ENCODE measurements around the gene RPL36. TPM values are rescaled to one million over a fixed set of nuclear protein-coding genes. Genes with fewer than 3 reads are reported as not detected.
A peak's percentile ranks its signal among the peaks of the same experiment; 100 is the strongest.

Gene RPL36
- total and polyA plus RNA-seq, 12 donors: 270 to 1,152 (median 362) TPM

- WGBS, 2 donors: 84 to 85% methylated on average over 38 to 39 of the region's 39 CpGs
Observed at GRCh38 chr19:5693195-5694166, 3.4 kb downstream of the RPL36 start.

GRCh38 chr19:5694167-5694955 is 4.3 kb downstream of the RPL36 start:
- H3K27ac ChIP-seq: no peak overlapping the region
- no peak for TF ChIP-seq CTCF (IDR thresholded peaks at IDR 0.05)
- H3K36me3 ChIP-seq: peaks cover 7 to 79% (median 64%) of the 10 kb centered on the region in 9 donors
- no peaks in the 10 kb centered on the region for H3K27me3 ChIP-seq
- peaks cover 7 to 33% (median 25%) of the 10 kb centered on the region in 9 donors for H3K4me1 ChIP-seq
- ATAC-seq (no peak), DNase-seq (no peak)
- no peak overlapping the region for H3K4me3 ChIP-seq
- WGBS, 2 donors: 91 to 94% methylated on average over 45 of the region's 45 CpGs
- intact Hi-C loops (cut with DNase I): no loop called here
- no peaks in the 10 kb centered on the region for H3K9me3 ChIP-seq

More at GRCh38 chr19:5693195-5694166, 3.4 kb downstream of the RPL36 start:
- peak overlapping the region in 1 of 10 donors; percentile 11 for H3K27ac ChIP-seq
- no peaks in the 10 kb centered on the region for H3K27me3 ChIP-seq
- H3K36me3 ChIP-seq: peaks cover 7 to 70% (median 57%) of the 10 kb centered on the region in 9 donors
- H3K9me3 ChIP-seq: no peaks in the 10 kb centered on the region
- TF ChIP-seq CTCF (IDR thresholded peaks at IDR 0.05): no peak
- intact Hi-C loops (cut with DNase I): no loop called here
- H3K4me3 ChIP-seq: no peak overlapping the region
- ATAC-seq (no peak), DNase-seq (peak in 1 of 2 donors; percentile 21)
- H3K4me1 ChIP-seq: peaks cover 7 to 33% (median 25%) of the 10 kb centered on the region in 9 donors

DNA sequence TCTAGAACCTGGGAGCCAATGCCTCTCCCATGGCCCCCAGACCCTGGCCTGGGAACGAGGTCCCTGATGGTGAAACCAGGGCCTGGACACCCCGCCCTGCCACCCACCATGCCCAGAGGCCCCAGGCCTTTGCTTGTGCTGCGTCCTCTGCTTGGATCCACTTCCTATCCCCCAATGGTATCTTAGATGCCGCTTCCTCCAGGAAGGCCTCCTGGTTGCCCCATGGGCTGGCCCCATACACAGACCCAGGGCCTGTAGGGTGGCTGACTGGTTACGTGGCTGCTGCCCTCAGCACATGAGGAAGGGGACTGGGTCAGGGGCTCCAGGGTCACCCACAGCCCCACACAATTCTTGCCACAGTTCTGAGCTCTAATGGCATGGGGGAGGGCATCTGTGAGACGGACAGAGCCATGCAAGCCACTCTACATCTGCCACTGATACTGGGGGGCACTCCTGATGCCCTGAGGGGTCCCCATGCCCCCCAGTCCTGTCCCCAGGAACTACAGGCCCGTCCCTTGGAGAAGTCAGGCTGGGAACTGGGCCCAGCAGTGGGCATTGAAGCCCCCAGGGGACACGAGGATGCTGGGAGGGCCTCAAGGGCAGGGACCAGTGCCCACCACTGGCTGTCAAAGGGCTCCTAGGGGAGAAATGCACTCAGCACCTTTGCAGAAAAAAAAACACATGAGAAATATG is 5.0 kb downstream of the RPL36 start:
- ATAC-seq (no peak), DNase-seq (no peak)
- no peak for TF ChIP-seq CTCF (IDR thresholded peaks at IDR 0.05)
- H3K9me3 ChIP-seq: no peaks in the 10 kb centered on the region
- H3K27me3 ChIP-seq: no peaks in the 10 kb centered on the region
- whole genome bisulfite sequencing, 2 donors: 87 to 90% methylated on average over 8 of the region's 8 CpGs
- peaks cover 7 to 30% (median 25%) of the 10 kb centered on the region in 9 donors for H3K4me1 ChIP-seq
- H3K36me3 ChIP-seq: peaks cover 7 to 86% (median 68%) of the 10 kb centered on the region in 9 donors
- H3K4me3 ChIP-seq: no peak overlapping the region
- intact Hi-C loops (cut with DNase I): no loop called here
- no peak overlapping the region for H3K27ac ChIP-seq

Data from heart right ventricle (tissue), 16 donors.